Measurements from ENCODE around the gene AHSP. TPM values are rescaled to one million over a fixed set of nuclear protein-coding genes. Genes with fewer than 3 reads are reported as not detected.
"Not testable (repeated sequence)": the region's sequence is repeated elsewhere in the genome, so short reads cannot be mapped to it uniquely, and the experiment has no call there.

AHSP gene
- total RNA-seq, 1 donor from 2014 or later = not detected

- TF ChIP-seq, protein P1, sequence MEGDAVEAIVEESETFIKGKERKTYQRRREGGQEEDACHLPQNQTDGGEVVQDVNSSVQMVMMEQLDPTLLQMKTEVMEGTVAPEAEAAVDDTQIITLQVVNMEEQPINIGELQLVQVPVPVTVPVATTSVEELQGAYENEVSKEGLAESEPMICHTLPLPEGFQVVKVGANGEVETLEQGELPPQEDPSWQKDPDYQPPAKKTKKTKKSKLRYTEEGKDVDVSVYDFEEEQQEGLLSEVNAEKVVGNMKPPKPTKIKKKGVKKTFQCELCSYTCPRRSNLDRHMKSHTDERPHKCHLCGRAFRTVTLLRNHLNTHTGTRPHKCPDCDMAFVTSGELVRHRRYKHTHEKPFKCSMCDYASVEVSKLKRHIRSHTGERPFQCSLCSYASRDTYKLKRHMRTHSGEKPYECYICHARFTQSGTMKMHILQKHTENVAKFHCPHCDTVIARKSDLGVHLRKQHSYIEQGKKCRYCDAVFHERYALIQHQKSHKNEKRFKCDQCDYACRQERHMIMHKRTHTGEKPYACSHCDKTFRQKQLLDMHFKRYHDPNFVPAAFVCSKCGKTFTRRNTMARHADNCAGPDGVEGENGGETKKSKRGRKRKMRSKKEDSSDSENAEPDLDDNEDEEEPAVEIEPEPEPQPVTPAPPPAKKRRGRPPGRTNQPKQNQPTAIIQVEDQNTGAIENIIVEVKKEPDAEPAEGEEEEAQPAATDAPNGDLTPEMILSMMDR (IDR thresholded peaks at IDR 0.05) = peak; percentile 21
- Histone ChIP-seq H3K36me3 (no peaks in the 10 kb centered on the region), H3K4me1 (no peaks in the 10 kb centered on the region), H3K27ac (no peak overlapping the region), H3K9me3 (no peaks in the 10 kb centered on the region), H3K27me3 (ENCODE audit: low read depth) (peaks cover 28% of the 10 kb centered on the region), H3K4me3 (peak overlapping the region; percentile 42)
- DNase-seq = peak; percentile 71
- intact Hi-C loops (cut with DNase I) = no loop called here
- ATAC-seq = peak; percentile 88 to 94
Measured at GRCh38 chr16:31568577-31569359, 41.1 kb downstream of the AHSP start.

- H3K36me3 ChIP-seq = no peaks in the 10 kb centered on the region
- H3K27ac ChIP-seq = no peak overlapping the region
- H3K9me3 ChIP-seq = no peaks in the 10 kb centered on the region
- peak overlapping the region; percentile 42 for H3K4me3 ChIP-seq
- ATAC-seq (peak in 1 of 2 donors; percentile 38), DNase-seq (no peak)
- H3K4me1 ChIP-seq = no peaks in the 10 kb centered on the region
- TF ChIP-seq, protein P1 (IDR thresholded peaks at IDR 0.05) = no peak
- peaks cover 28% of the 10 kb centered on the region for H3K27me3 ChIP-seq (ENCODE audit: low read depth)
- intact Hi-C loops (cut with DNase I) = no loop called here
Measured at GRCh38 chr16:31569360-31569717, 41.6 kb downstream of the AHSP start.

DNA sequence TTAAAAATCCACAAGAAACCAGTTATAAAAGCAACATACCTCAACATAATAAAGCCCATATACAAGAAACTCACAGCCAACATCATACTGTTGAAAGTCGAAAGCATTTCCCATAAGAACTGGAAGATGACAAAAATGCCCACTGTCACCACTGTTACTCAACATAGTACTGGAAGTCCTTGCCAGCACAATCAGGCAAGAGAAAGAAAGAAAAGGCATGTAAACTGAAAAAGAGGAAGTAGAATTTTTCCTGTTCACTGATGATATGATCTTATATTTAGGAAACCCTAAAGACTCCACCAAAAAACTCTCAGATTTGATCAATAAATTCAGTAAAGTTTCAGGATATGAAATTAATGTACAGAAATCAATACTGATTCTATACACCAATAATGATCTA is 45.1 kb downstream of the AHSP start:
- DNase-seq = no peak
- TF ChIP-seq, protein P1 (IDR thresholded peaks at IDR 0.05) = no peak
- Histone ChIP-seq H3K9me3 (no peaks in the 10 kb centered on the region), H3K36me3 (no peaks in the 10 kb centered on the region), H3K4me1 (no peaks in the 10 kb centered on the region), H3K27ac (no peak overlapping the region), H3K4me3 (no peak overlapping the region), H3K27me3 (ENCODE audit: low read depth) (peaks cover 28% of the 10 kb centered on the region)
- intact Hi-C loops (cut with DNase I) = no loop called here
- no peak for ATAC-seq

DNA sequence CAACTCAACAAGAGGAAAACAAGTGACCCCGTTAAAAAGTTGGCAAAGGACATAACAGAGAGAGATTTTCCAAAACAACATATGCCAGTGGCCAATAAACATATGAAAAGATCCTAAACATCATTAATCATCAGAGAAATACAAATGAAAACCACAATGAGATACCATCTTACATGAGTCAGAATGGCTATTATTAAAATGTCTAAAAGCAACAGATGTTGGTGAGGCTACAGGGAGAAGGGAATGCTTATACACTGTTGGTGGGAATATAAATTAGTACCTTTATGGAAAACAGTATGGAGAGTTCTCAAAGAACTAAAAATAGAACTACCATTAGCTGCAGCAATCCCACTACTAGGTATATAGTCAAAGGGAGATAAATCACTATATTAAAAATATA is 46.5 kb downstream of the AHSP start:
- intact Hi-C loops (cut with DNase I); H3K4me1 ChIP-seq; H3K4me3 ChIP-seq; H3K27ac ChIP-seq; H3K9me3 ChIP-seq; DNase-seq; H3K36me3 ChIP-seq; ATAC-seq: not testable (repeated sequence)
- H3K27me3 ChIP-seq (ENCODE audit: low read depth) = peaks cover 15% of the 10 kb centered on the region

DNA sequence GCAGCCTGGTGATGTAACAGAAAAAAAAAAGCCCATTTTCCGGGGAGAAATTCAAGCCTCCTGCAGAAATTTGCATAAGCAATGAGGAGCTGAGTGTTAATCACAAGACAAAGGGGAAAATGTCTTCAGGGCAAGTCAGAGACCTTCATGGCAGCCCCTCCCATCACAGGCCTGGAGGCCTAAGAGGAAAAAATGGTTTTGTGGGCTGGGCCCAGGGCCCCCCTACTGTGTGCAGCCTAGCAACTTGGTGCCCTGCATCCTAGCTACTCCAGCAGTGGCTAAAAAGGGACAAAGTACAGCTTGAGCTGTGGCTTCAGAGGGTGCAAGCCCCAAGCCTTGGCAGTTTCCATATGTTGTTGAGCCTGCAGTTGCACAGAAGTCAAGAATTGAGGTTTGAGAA is 49.7 kb downstream of the AHSP start:
- DNase-seq = no peak
- H3K27ac ChIP-seq = no peak overlapping the region
- no peaks in the 10 kb centered on the region for H3K27me3 ChIP-seq (ENCODE audit: low read depth)
- no peaks in the 10 kb centered on the region for H3K9me3 ChIP-seq
- H3K36me3 ChIP-seq = no peaks in the 10 kb centered on the region
- H3K4me3 ChIP-seq = no peak overlapping the region
- no peak for ATAC-seq
- intact Hi-C loops (cut with DNase I) = no loop called here
- TF ChIP-seq, protein P1 (IDR thresholded peaks at IDR 0.05) = no peak
- H3K4me1 ChIP-seq = no peaks in the 10 kb centered on the region

Other genes with a start within 250 kb of the AHSP start
- gene ITGAX, start 172.7 kb upstream of the AHSP start, total RNA-seq = 188 TPM
- 0.62 TPM for gene ITGAD, start 134.6 kb upstream of the AHSP start, total RNA-seq
- gene COX6A2, start 99.5 kb upstream of the AHSP start, total RNA-seq = not detected
- gene ZNF843, start 85.1 kb upstream of the AHSP start, total RNA-seq = 0.89 TPM
- gene ARMC5, start 68.4 kb upstream of the AHSP start, total RNA-seq = 9.6 TPM
- gene TGFB1I1, start 55.7 kb upstream of the AHSP start, total RNA-seq = 32.5 TPM
- gene SLC5A2, start 44.8 kb upstream of the AHSP start, total RNA-seq = 2.0 TPM
- gene RUSF1, start 19.5 kb upstream of the AHSP start, total RNA-seq = 54.9 TPM